Suprapubic skin (tissue), 4 donors: ENCODE results near the gene SLC35A5. TPM values are rescaled to one million over a fixed set of nuclear protein-coding genes. Genes with fewer than 3 reads are reported as not detected.
A peak's percentile ranks its signal among the peaks of the same experiment; 100 is the strongest.

Experiments used
- DNase-seq, 2 donors: peaks; one replicate each; pipeline ENCODE4 v3.0.0-alpha.2; 2019; ENCODE audit warnings: low spot score in 2 of 2
- H3K27ac ChIP-seq: fragments of 200-600 bp; sonication (generic); one replicate; pipeline ENCODE4 v1.5.1; 2019
- H3K27me3 ChIP-seq: fragments of 200-600 bp; sonication (generic); one replicate; pipeline ENCODE4 v1.5.1; 2019
- H3K36me3 ChIP-seq: fragments of 200-600 bp; sonication (generic); one replicate; pipeline ENCODE4 v1.5.1; 2019
- H3K4me1 ChIP-seq: fragments of 200-600 bp; sonication (generic); one replicate; pipeline ENCODE4 v1.5.1; 2019
- H3K4me3 ChIP-seq: fragments of 200-600 bp; sonication (generic); one replicate; pipeline ENCODE4 v1.5.1; 2019; ENCODE audit warnings: mild to moderate bottlenecking
- H3K9me3 ChIP-seq: fragments of 200-600 bp; sonication (generic); one replicate; pipeline ENCODE4 v1.5.1; 2019
- EP300 ChIP-seq: sonication (generic); formaldehyde crosslinking; IDR thresholded peaks from one replicate; pipeline ENCODE4 v1.6.1; 2017; ENCODE audit warnings: antibody characterized with exemption
- POLR2A ChIP-seq, 2 donors: fragments of 450-650 bp; IDR thresholded peaks; one replicate each; pipeline ENCODE4 v1.6.1; 2017; ENCODE audit warnings: antibody characterized with exemption in 2 of 2, mild to moderate bottlenecking in 2 of 2, moderate library complexity in 2 of 2
- POLR2AphosphoS5 ChIP-seq, 3 donors: sonication (generic); formaldehyde crosslinking; IDR thresholded peaks; one replicate each; pipeline ENCODE4 v1.6.1; 2017; ENCODE audit warnings: antibody characterized with exemption in 3 of 3
- WGBS: methylation state at CpG from one replicate; pipeline ENCODE4 v1.1.5; 2018; 5-methylcytosine and 5-hydroxymethylcytosine counted together
- total RNA-seq, 4 donors: library from RNA; depleted of rRNA; stranded (reverse); fragments of >200 nt; gene quantifications; one replicate each; pipeline ENCODE4 v1.1.0, GENCODE V29; 2016
- TF ChIP-seq, protein P1 (sequence below), 2 donors: fragments of 200-600 bp in 1 of 2; fragments of 450-650 bp in 1 of 2; sonication (generic) in 1 of 2; IDR thresholded peaks; one replicate each; pipeline ENCODE4 v1.5.1; 2016 to 2019; ENCODE audit warnings: antibody characterized with exemption in 2 of 2, mild to moderate bottlenecking in 1 of 2, moderate library complexity in 1 of 2

SLC35A5 gene
- total RNA-seq, 4 donors from 2014 or later, result 18.7 to 25.8 (median 24.1) TPM

GRCh38 chr3:112627419-112627818, 65.6 kb downstream of the SLC35A5 start:
- Histone ChIP-seq H3K4me1 (peaks cover 12% of the 10 kb centered on the region), H3K4me3 (no peak overlapping the region), H3K36me3 (no peaks in the 10 kb centered on the region), H3K9me3 (no peaks in the 10 kb centered on the region), H3K27ac (peak overlapping the region; percentile 3), H3K27me3 (no peaks in the 10 kb centered on the region)
- no peak for DNase-seq
- no peak for TF ChIP-seq POLR2A (IDR thresholded peaks at IDR 0.05)
- TF ChIP-seq, protein P1, sequence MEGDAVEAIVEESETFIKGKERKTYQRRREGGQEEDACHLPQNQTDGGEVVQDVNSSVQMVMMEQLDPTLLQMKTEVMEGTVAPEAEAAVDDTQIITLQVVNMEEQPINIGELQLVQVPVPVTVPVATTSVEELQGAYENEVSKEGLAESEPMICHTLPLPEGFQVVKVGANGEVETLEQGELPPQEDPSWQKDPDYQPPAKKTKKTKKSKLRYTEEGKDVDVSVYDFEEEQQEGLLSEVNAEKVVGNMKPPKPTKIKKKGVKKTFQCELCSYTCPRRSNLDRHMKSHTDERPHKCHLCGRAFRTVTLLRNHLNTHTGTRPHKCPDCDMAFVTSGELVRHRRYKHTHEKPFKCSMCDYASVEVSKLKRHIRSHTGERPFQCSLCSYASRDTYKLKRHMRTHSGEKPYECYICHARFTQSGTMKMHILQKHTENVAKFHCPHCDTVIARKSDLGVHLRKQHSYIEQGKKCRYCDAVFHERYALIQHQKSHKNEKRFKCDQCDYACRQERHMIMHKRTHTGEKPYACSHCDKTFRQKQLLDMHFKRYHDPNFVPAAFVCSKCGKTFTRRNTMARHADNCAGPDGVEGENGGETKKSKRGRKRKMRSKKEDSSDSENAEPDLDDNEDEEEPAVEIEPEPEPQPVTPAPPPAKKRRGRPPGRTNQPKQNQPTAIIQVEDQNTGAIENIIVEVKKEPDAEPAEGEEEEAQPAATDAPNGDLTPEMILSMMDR (IDR thresholded peaks at IDR 0.05), result no peak
- TF ChIP-seq EP300, result no peak
- TF ChIP-seq POLR2AphosphoS5 (IDR thresholded peaks at IDR 0.05), result no peak
- 48% methylated on average over 4 of the region's 4 CpGs for WGBS

GRCh38 chr3:112627919-112628466, 66.1 kb downstream of the SLC35A5 start:
- 45% methylated on average over 1 of the region's 1 CpG for WGBS
- DNase-seq, result no peak
- no peak overlapping the region for H3K4me3 ChIP-seq
- H3K36me3 ChIP-seq, result no peaks in the 10 kb centered on the region
- peaks cover 17% of the 10 kb centered on the region for H3K4me1 ChIP-seq
- H3K9me3 ChIP-seq, result no peaks in the 10 kb centered on the region
- no peaks in the 10 kb centered on the region for H3K27me3 ChIP-seq
- TF ChIP-seq POLR2AphosphoS5 (IDR thresholded peaks at IDR 0.05) (no peak), EP300 (no peak), POLR2A (IDR thresholded peaks at IDR 0.05) (no peak)
- TF ChIP-seq, protein P1 (IDR thresholded peaks at IDR 0.05), result no peak
- peak overlapping the region; percentile 6 for H3K27ac ChIP-seq

- Histone ChIP-seq H3K9me3 (no peaks in the 10 kb centered on the region), H3K4me3 (no peak overlapping the region), H3K4me1 (peaks cover 30% of the 10 kb centered on the region), H3K27me3 (no peaks in the 10 kb centered on the region), H3K36me3 (no peaks in the 10 kb centered on the region), H3K27ac (no peak overlapping the region)
- 21% methylated on average over 7 of the region's 7 CpGs for WGBS
- TF ChIP-seq POLR2AphosphoS5 (IDR thresholded peaks at IDR 0.05) (peak in 2 of 3 donors; percentile 18 to 58), EP300 (no peak), POLR2A (IDR thresholded peaks at IDR 0.05) (no peak)
- TF ChIP-seq, protein P1 (IDR thresholded peaks at IDR 0.05), result no peak
- no peak for DNase-seq
Observed at GRCh38 chr3:112629425-112629824, 67.6 kb downstream of the SLC35A5 start.

- Histone ChIP-seq H3K4me3 (no peak overlapping the region), H3K4me1 (peaks cover 35% of the 10 kb centered on the region), H3K36me3 (no peaks in the 10 kb centered on the region), H3K27ac (no peak overlapping the region), H3K9me3 (no peaks in the 10 kb centered on the region), H3K27me3 (no peaks in the 10 kb centered on the region)
- TF ChIP-seq POLR2AphosphoS5 (IDR thresholded peaks at IDR 0.05) (no peak), EP300 (no peak), POLR2A (IDR thresholded peaks at IDR 0.05) (no peak)
- TF ChIP-seq, protein P1 (IDR thresholded peaks at IDR 0.05), result no peak
- no peak for DNase-seq
- WGBS, result 89% methylated on average over 3 of the region's 3 CpGs
Observed at GRCh38 chr3:112631257-112631656, 69.4 kb downstream of the SLC35A5 start.

DNA sequence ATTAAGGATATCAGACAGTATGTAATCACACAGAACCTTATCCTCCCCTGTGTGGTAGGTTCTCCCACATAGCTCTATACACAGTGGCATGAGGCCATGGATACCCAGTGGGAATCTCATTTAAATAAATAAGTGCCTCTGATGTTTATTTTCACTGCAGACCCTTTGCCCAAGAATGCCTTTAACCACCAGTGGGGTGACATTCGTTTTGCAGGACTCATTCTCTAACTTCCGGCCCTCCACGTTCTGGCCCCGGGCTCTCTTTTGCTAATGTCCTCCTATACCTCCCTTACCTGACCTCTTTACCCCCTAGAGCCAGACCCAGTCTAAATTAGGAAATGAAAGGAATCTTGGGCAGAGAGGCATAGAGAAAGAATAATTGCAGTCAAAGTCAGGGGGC, 70.8 kb downstream of the SLC35A5 start:
- no peak for DNase-seq
- Histone ChIP-seq H3K27me3 (no peaks in the 10 kb centered on the region), H3K4me1 (peaks cover 36% of the 10 kb centered on the region), H3K27ac (peak overlapping the region; percentile 19), H3K36me3 (no peaks in the 10 kb centered on the region), H3K4me3 (peak overlapping the region; percentile 3), H3K9me3 (no peaks in the 10 kb centered on the region)
- WGBS, result 31% methylated on average over 4 of the region's 4 CpGs
- TF ChIP-seq EP300, result no peak
- TF ChIP-seq, protein P1 (IDR thresholded peaks at IDR 0.05), result no peak
- no peak for TF ChIP-seq POLR2A (IDR thresholded peaks at IDR 0.05)
- no peak for TF ChIP-seq POLR2AphosphoS5 (IDR thresholded peaks at IDR 0.05)
